Measurements from ENCODE around the gene P2RY13.

P2RY13 gene

DNA sequence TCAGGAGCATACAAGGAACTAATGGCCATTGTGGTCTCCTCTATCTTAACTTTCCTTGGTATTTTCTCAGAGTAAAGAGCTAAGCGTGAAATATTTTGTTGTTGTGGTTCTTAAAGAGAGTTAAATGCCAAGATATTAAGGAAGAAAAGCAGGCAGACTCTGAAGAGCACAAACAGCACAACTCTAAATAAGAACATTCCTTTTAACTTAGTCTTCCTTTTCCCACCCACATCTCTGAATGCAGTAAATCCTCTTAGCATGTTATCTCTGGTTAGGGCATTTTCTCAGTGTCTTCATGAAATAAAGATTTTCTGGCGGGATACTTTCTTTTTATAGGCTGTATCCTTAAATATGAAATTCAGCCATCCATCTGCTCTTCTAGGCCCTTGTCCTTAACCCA lies 14.2 kb downstream of the P2RY13 start:
- H3K4me3 ChIP-seq = no peak overlapping the region

GRCh38 chr3:151314593-151314992 lies 14.8 kb downstream of the P2RY13 start:
- no peak overlapping the region for H3K4me3 ChIP-seq
- H3K27ac ChIP-seq = no peak overlapping the region
- no peak for TF ChIP-seq CTCF (IDR thresholded peaks at IDR 0.05)
- no peak for DNase-seq (ENCODE audit: low spot score)

More for the DNA sequence above, 14.2 kb downstream of the P2RY13 start:
- H3K27ac ChIP-seq = no peak overlapping the region
- no peak for DNase-seq (ENCODE audit: low spot score)
- TF ChIP-seq CTCF (IDR thresholded peaks at IDR 0.05) = no peak

DNA sequence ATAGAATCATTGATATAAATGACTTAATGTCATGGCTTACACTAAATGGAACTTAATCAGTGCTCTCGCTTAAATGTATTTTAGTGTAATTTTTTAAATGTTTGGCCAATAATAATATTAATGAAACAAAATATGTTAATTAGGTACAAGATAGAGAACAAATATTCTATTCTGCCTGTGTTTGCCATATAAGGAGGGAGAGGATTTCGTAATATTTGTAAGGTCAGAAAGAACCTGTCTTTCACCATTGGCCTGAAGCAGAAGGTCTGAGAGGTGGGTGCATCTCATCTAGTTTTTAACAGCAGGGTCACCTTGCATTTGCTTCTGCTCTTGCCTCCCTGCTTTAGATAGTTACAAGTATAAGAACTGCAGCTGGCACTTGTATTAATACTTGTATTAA lies 15.2 kb downstream of the P2RY13 start:
- H3K4me3 ChIP-seq = no peak overlapping the region
- no peak for DNase-seq (ENCODE audit: low spot score)
- no peak overlapping the region for H3K27ac ChIP-seq
- TF ChIP-seq CTCF (IDR thresholded peaks at IDR 0.05) = no peak

DNA sequence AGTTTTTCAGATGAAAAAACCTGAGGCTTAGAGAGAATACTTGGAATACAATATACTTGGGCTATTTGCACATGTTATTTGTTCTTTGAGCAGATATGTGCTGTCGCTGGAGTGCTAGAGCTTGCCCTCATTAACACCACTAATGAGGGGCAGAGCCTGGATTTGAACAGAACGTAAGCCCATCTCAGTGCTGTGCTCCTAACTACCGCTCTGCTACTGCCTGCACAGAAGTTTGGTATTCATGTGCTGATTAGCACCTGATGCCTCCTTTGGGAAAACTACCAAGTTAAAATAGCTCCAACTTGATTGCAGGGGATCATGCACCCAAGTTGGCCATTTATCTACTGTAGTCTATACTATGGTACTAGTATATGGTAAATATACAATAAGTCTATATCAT lies 16.4 kb downstream of the P2RY13 start:
- TF ChIP-seq CTCF (IDR thresholded peaks at IDR 0.05) = no peak
- H3K4me3 ChIP-seq = no peak overlapping the region
- no peak overlapping the region for H3K27ac ChIP-seq
- DNase-seq (ENCODE audit: low spot score) = no peak

DNA sequence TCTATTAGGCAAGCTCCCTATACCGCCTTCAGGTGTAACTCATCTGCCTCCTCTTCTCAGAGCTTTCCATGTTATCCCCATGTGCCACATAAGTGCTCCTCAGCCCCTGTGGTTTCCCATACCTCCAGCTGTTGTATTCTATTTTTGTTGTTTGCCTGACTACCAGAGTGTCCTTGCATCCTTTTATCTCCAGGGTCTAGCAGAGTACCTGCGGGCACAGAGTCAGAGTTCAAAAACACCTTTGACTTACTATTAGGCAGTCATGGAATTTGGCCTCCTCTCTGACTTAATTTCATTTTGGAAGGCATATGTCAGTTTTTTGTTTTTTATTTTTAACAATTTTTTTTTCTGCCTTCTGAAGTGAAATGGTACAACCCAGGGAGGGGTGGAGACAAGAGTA lies 19.8 kb downstream of the P2RY13 start:
- Histone ChIP-seq H3K27ac (no peak overlapping the region), H3K4me3 (no peak overlapping the region)
- DNase-seq (ENCODE audit: low spot score) = no peak
- TF ChIP-seq CTCF (IDR thresholded peaks at IDR 0.05) = no peak

GRCh38 chr3:151307583-151308488 lies 21.5 kb downstream of the P2RY13 start:
- TF ChIP-seq CTCF (IDR thresholded peaks at IDR 0.05) = no peak
- Histone ChIP-seq H3K27ac (no peak overlapping the region), H3K4me3 (no peak overlapping the region)
- DNase-seq (ENCODE audit: low spot score) = no peak

- H3K4me3 ChIP-seq = no peak overlapping the region
- DNase-seq (ENCODE audit: low spot score) = no peak
- no peak overlapping the region for H3K27ac ChIP-seq
- no peak for TF ChIP-seq CTCF (IDR thresholded peaks at IDR 0.05)
These were observed 22.2 kb downstream of the P2RY13 start for GRCh38 chr3:151307131-151307530.

All from coronary artery (tissue), 2 donors.